ENCODE measurements around the gene ORC4.

ORC4 gene

GRCh38 chr2:148020111-148021058 is at the start of gene ORC4:
TSS of gene ORC4 (minus strand) at chr2:148020737. CDS start at chr2:147975958, 44,779 bp downstream.
- H3K4me3 ChIP-seq (ENCODE audit: insufficient read length, low read depth), result peak within 1 kb of the TSS; percentile 79
- no peaks in the 10 kb centered on the region for H3K9me3 ChIP-seq (ENCODE audit: insufficient read depth, low read length)
- no peaks in the 10 kb centered on the region for H3K27me3 ChIP-seq (ENCODE audit: insufficient read depth, insufficient read length)
- H3K4me1 ChIP-seq (ENCODE audit: insufficient read depth, insufficient read length), result no peaks in the 10 kb centered on the region
- H3K36me3 ChIP-seq (ENCODE audit: insufficient read depth, insufficient read length, low read length), result peaks cover 17% of the 10 kb centered on the region
- TF ChIP-seq ZNF274 (IDR thresholded peaks at IDR 0.05; ENCODE audit: low read depth, low read length), result no peak
- no peak for TF ChIP-seq YY1 (IDR thresholded peaks at IDR 0.05; ENCODE audit: insufficient read depth, insufficient read length)
- TF ChIP-seq SUZ12 (IDR thresholded peaks at IDR 0.05; ENCODE audit: extremely low read depth, insufficient read depth, insufficient read length), result no peak
- DNase-seq (ENCODE audit: low read depth, low spot score), result peak; percentile 98
- H3K9ac ChIP-seq (ENCODE audit: insufficient read length, low read depth), result peak within 1 kb of the TSS; percentile 87

DNA sequence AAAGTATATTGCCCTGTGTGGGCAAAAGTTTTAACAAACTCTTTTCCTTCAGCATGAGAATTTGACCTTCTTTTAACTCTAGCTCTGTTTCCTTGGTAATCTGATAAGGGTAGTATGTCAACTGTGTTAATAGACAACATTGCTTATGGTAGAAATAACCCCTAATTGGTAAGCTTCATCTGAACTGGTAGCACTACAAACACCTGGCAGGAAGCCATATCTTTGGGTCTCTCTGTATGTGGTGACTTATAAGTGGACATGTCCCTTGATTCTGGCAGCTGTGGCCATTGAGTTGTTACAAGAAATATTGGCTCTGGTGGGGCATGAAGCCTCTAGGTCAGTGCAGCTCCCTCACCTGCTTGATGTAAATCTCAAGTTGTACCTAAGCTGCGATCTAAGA is 47.3 kb upstream of the ORC4 start:
- no peak for TF ChIP-seq YY1 (IDR thresholded peaks at IDR 0.05; ENCODE audit: insufficient read depth, insufficient read length)
- TF ChIP-seq ZNF274 (IDR thresholded peaks at IDR 0.05; ENCODE audit: low read depth, low read length), result no peak
- TF ChIP-seq SUZ12 (IDR thresholded peaks at IDR 0.05; ENCODE audit: extremely low read depth, insufficient read depth, insufficient read length), result no peak
- Histone ChIP-seq H3K4me1 (ENCODE audit: insufficient read depth, insufficient read length) (no peaks in the 10 kb centered on the region), H3K9me3 (ENCODE audit: insufficient read depth, low read length) (no peaks in the 10 kb centered on the region), H3K9ac (ENCODE audit: insufficient read length, low read depth) (no peak overlapping the region), H3K4me3 (ENCODE audit: insufficient read length, low read depth) (no peak overlapping the region), H3K36me3 (ENCODE audit: insufficient read depth, insufficient read length, low read length) (no peaks in the 10 kb centered on the region), H3K27me3 (ENCODE audit: insufficient read depth, insufficient read length) (no peaks in the 10 kb centered on the region)
- DNase-seq (ENCODE audit: low read depth, low spot score), result no peak

DNA sequence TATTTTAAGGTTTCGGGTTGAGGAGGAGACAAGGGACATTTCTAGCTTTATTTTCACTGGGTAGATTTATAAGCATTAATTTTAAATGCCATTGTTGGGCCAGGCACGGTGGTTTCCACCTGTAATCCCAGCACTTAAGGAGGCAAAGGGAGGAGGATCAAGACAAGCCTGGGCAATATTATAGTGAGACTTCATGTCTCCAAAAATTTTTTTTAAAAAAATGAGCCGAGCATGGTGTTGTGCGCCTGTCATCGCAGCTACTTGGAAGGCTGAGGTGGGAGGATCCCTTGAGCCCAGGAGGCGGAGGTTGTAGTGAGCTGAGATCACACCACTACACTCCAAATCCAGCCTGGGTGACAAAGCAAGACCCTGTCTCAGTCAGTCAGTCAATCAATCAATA is 45.4 kb upstream of the ORC4 start:
- no peak overlapping the region for H3K9ac ChIP-seq (ENCODE audit: insufficient read length, low read depth)
- TF ChIP-seq SUZ12 (IDR thresholded peaks at IDR 0.05; ENCODE audit: extremely low read depth, insufficient read depth, insufficient read length), result no peak
- no peak for TF ChIP-seq ZNF274 (IDR thresholded peaks at IDR 0.05; ENCODE audit: low read depth, low read length)
- TF ChIP-seq YY1 (IDR thresholded peaks at IDR 0.05; ENCODE audit: insufficient read depth, insufficient read length), result no peak
- H3K4me3 ChIP-seq (ENCODE audit: insufficient read length, low read depth), result no peak overlapping the region
- H3K36me3 ChIP-seq (ENCODE audit: insufficient read depth, insufficient read length, low read length), result no peaks in the 10 kb centered on the region
- no peaks in the 10 kb centered on the region for H3K9me3 ChIP-seq (ENCODE audit: insufficient read depth, low read length)
- no peak for DNase-seq (ENCODE audit: low read depth, low spot score)
- no peaks in the 10 kb centered on the region for H3K4me1 ChIP-seq (ENCODE audit: insufficient read depth, insufficient read length)
- H3K27me3 ChIP-seq (ENCODE audit: insufficient read depth, insufficient read length), result no peaks in the 10 kb centered on the region

DNA sequence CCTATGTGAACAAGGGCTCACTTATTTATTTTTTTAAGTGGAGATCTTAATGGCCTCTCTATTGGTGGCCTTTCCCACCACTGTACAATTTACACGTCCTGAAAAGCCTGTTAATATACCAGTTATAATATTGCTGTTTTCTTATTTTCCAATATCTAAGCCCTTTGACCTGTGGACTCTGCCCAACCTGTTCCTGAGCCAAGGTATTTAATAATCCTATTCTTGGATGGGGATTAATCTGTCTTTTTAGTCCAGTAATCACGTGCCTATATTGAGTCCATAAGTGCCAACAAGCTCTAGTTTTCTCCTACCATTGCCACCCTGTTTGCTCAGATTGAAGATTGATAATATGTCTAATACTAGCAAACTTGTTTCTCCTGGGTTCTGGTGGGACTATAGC is 43.1 kb upstream of the ORC4 start:
- no peaks in the 10 kb centered on the region for H3K9me3 ChIP-seq (ENCODE audit: insufficient read depth, low read length)
- H3K36me3 ChIP-seq (ENCODE audit: insufficient read depth, insufficient read length, low read length), result no peaks in the 10 kb centered on the region
- H3K4me3 ChIP-seq (ENCODE audit: insufficient read length, low read depth), result no peak overlapping the region
- H3K9ac ChIP-seq (ENCODE audit: insufficient read length, low read depth), result no peak overlapping the region
- H3K27me3 ChIP-seq (ENCODE audit: insufficient read depth, insufficient read length), result no peaks in the 10 kb centered on the region
- DNase-seq (ENCODE audit: low read depth, low spot score), result no peak
- H3K4me1 ChIP-seq (ENCODE audit: insufficient read depth, insufficient read length), result no peaks in the 10 kb centered on the region
- TF ChIP-seq YY1 (IDR thresholded peaks at IDR 0.05; ENCODE audit: insufficient read depth, insufficient read length) (no peak), ZNF274 (IDR thresholded peaks at IDR 0.05; ENCODE audit: low read depth, low read length) (no peak)

- TF ChIP-seq ZNF274 (IDR thresholded peaks at IDR 0.05; ENCODE audit: low read depth, low read length) (no peak), YY1 (IDR thresholded peaks at IDR 0.05; ENCODE audit: insufficient read depth, insufficient read length) (no peak), SUZ12 (IDR thresholded peaks at IDR 0.05; ENCODE audit: extremely low read depth, insufficient read depth, insufficient read length) (no peak)
- Histone ChIP-seq H3K4me3 (ENCODE audit: insufficient read length, low read depth) (no peak overlapping the region), H3K9me3 (ENCODE audit: insufficient read depth, low read length) (no peaks in the 10 kb centered on the region), H3K36me3 (ENCODE audit: insufficient read depth, insufficient read length, low read length) (peaks cover 3% of the 10 kb centered on the region), H3K27me3 (ENCODE audit: insufficient read depth, insufficient read length) (no peaks in the 10 kb centered on the region), H3K9ac (ENCODE audit: insufficient read length, low read depth) (no peak overlapping the region), H3K4me1 (ENCODE audit: insufficient read depth, insufficient read length) (no peaks in the 10 kb centered on the region)
- no peak for DNase-seq (ENCODE audit: low read depth, low spot score)
These were observed 38.1 kb upstream of the ORC4 start for GRCh38 chr2:148058641-148059040.

DNA sequence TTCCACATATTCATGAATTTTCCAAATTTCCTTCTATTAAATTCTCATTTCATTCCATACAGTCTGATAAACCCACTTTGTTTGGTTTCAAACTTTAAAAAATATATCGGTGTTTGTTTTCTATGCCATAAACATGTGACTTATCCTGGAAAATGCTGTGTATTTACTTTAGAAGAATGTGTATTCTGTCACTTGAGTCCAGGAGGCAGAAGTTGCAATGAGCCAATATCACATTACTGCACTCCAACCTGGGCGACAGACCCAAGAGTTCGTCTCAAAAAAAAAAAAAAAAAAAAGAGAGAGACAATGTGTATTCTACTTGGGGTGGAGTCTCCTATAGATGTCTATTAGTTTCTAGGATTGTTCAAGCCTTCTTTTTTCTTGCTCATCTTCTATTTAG is 32.1 kb upstream of the ORC4 start:
- Histone ChIP-seq H3K27me3 (ENCODE audit: insufficient read depth, insufficient read length) (no peaks in the 10 kb centered on the region), H3K4me3 (ENCODE audit: insufficient read length, low read depth) (no peak overlapping the region), H3K36me3 (ENCODE audit: insufficient read depth, insufficient read length, low read length) (peaks cover 3% of the 10 kb centered on the region), H3K4me1 (ENCODE audit: insufficient read depth, insufficient read length) (no peaks in the 10 kb centered on the region), H3K9me3 (ENCODE audit: insufficient read depth, low read length) (no peaks in the 10 kb centered on the region), H3K9ac (ENCODE audit: insufficient read length, low read depth) (no peak overlapping the region)
- TF ChIP-seq SUZ12 (IDR thresholded peaks at IDR 0.05; ENCODE audit: extremely low read depth, insufficient read depth, insufficient read length), result no peak
- TF ChIP-seq YY1 (IDR thresholded peaks at IDR 0.05; ENCODE audit: insufficient read depth, insufficient read length), result no peak
- TF ChIP-seq ZNF274 (IDR thresholded peaks at IDR 0.05; ENCODE audit: low read depth, low read length), result no peak
- DNase-seq (ENCODE audit: low read depth, low spot score), result no peak

- DNase-seq (ENCODE audit: low read depth, low spot score), result no peak
- H3K4me3 ChIP-seq (ENCODE audit: insufficient read length, low read depth), result no peak overlapping the region
- no peaks in the 10 kb centered on the region for H3K27me3 ChIP-seq (ENCODE audit: insufficient read depth, insufficient read length)
- H3K36me3 ChIP-seq (ENCODE audit: insufficient read depth, insufficient read length, low read length), result peaks cover 3% of the 10 kb centered on the region
- H3K4me1 ChIP-seq (ENCODE audit: insufficient read depth, insufficient read length), result no peaks in the 10 kb centered on the region
- no peaks in the 10 kb centered on the region for H3K9me3 ChIP-seq (ENCODE audit: insufficient read depth, low read length)
- no peak overlapping the region for H3K9ac ChIP-seq (ENCODE audit: insufficient read length, low read depth)
- TF ChIP-seq SUZ12 (IDR thresholded peaks at IDR 0.05; ENCODE audit: extremely low read depth, insufficient read depth, insufficient read length) (no peak), ZNF274 (IDR thresholded peaks at IDR 0.05; ENCODE audit: low read depth, low read length) (no peak), YY1 (IDR thresholded peaks at IDR 0.05; ENCODE audit: insufficient read depth, insufficient read length) (no peak)
These were observed 28.7 kb upstream of the ORC4 start for GRCh38 chr2:148049284-148049683.
